Hepatocyte (in vitro differentiated cells): ENCODE measurements around the gene NHERF1. TPM values are rescaled to one million over a fixed set of nuclear protein-coding genes. Genes with fewer than 3 reads are reported as not detected.

Source experiments
- DNase-seq: peaks from one replicate; pipeline ENCODE4 v3.0.0-alpha.2; 2016; ENCODE audit warnings: low spot score
- H2AFZ ChIP-seq: fragments of 200-600 bp; sonication (generic); 2 replicates; pipeline ENCODE4 v1.6.0; 2016; ENCODE audit warnings: antibody characterized with exemption, mild to moderate bottlenecking
- H3K27ac ChIP-seq: fragments of 200-600 bp; sonication (generic); 2 replicates; pipeline ENCODE4 v1.5.1; 2016; ENCODE audit warnings: mild to moderate bottlenecking
- H3K27me3 ChIP-seq: fragments of 200-600 bp; sonication (generic); 2 replicates; pipeline ENCODE4 v1.6.1; 2016
- H3K36me3 ChIP-seq: fragments of 200-600 bp; sonication (generic); replicated peaks from 2 replicates; pipeline ENCODE4 v1.5.1; 2016; ENCODE audit warnings: low read depth; ENCODE audit not compliant: insufficient read depth
- H3K4me1 ChIP-seq: fragments of 200-600 bp; sonication (generic); 2 replicates; pipeline ENCODE4 v1.5.1; 2016; ENCODE audit warnings: mild to moderate bottlenecking, moderate library complexity; ENCODE audit not compliant: insufficient read depth
- H3K4me2 ChIP-seq: fragments of 200-600 bp; sonication (generic); 2 replicates; pipeline ENCODE4 v1.6.0; 2016
- H3K4me3 ChIP-seq: fragments of 200-600 bp; sonication (generic); 2 replicates; pipeline ENCODE4 v1.5.1; 2016; ENCODE audit warnings: mild to moderate bottlenecking
- H3K79me2 ChIP-seq: fragments of 200-600 bp; sonication (generic); 2 replicates; pipeline ENCODE4 v1.6.0; 2017; ENCODE audit warnings: mild to moderate bottlenecking
- H3K9me2 ChIP-seq: fragments of 200-600 bp; sonication (generic); replicated peaks from 2 replicates; pipeline ENCODE4 v1.6.0; 2017; ENCODE audit warnings: mild to moderate bottlenecking; ENCODE audit not compliant: insufficient read depth
- H3K9me3 ChIP-seq: fragments of 200-600 bp; sonication (generic); 2 replicates; pipeline ENCODE4 v1.5.1; 2016; ENCODE audit warnings: low read depth, mild to moderate bottlenecking
- H4K20me1 ChIP-seq: fragments of 200-600 bp; sonication (generic); 2 replicates; pipeline ENCODE4 v1.6.0; 2016; ENCODE audit warnings: mild to moderate bottlenecking; ENCODE audit not compliant: insufficient read depth, poor library complexity, severe bottlenecking
- CTCF ChIP-seq: fragments of 200-600 bp; sonication (generic); IDR thresholded peaks from 2 replicates; pipeline ENCODE4 v1.5.1; 2016; ENCODE audit warnings: antibody characterized with exemption, mild to moderate bottlenecking; ENCODE audit not compliant: poor library complexity
- EZH2 ChIP-seq: fragments of 200-600 bp; sonication (generic); IDR thresholded peaks from 2 replicates; pipeline ENCODE4 v1.6.1; 2016; ENCODE audit warnings: antibody characterized with exemption, mild to moderate bottlenecking, borderline replicate concordance
- EZH2phosphoT487 ChIP-seq: fragments of 200-600 bp; sonication (generic); IDR thresholded peaks from one replicate; pipeline ENCODE4 v1.6.1; 2018; ENCODE audit warnings: antibody characterized with exemption, mild to moderate bottlenecking, low read depth, moderate library complexity; ENCODE audit not compliant: unreplicated experiment, severe bottlenecking
- WGBS: methylation state at CpG from one replicate; pipeline ENCODE4 v1.1.6; 2016; ENCODE audit warnings: low lambda C conversion rate; ENCODE audit errors: missing lambda C conversion rate; 5-methylcytosine and 5-hydroxymethylcytosine counted together
- polyA plus RNA-seq: library from polyadenylated mRNA; unstranded; fragments of >200 nt; fragmentation: Nextera tagmentation; extraction: Ambion mirVana; gene quantifications from 2 replicates; pipeline ENCODE4 v1.2.1, GENCODE V29; 2016
- total RNA-seq: library from RNA; depleted of rRNA; stranded (reverse); fragments of >200 nt; gene quantifications from 2 replicates; pipeline ENCODE4 v1.2.3, GENCODE V29; 2014

The NHERF1 gene
- total and polyA plus RNA-seq, 2 experiments from 2014 or later = 263 to 763 TPM

- peak; percentile 27 for DNase-seq
- TF ChIP-seq EZH2phosphoT487 = no peak
- TF ChIP-seq CTCF = no peak
- TF ChIP-seq EZH2 = no peak
- Histone ChIP-seq H3K4me1 (peaks cover 33% of the 10 kb centered on the region), H3K79me2 (no peaks in the 10 kb centered on the region), H3K27ac (no peak overlapping the region), H2AFZ (no peak overlapping the region), H3K9me2 (no peaks in the 10 kb centered on the region), H3K4me3 (no peak overlapping the region), H4K20me1 (no peaks in the 10 kb centered on the region), H3K9me3 (no peaks in the 10 kb centered on the region), H3K4me2 (no peak overlapping the region), H3K36me3 (no peaks in the 10 kb centered on the region), H3K27me3 (no peaks in the 10 kb centered on the region)
- 22% methylated on average over 4 of the region's 4 CpGs for WGBS
Measured at GRCh38 chr17:74742153-74742515, 6.3 kb upstream of the NHERF1 start.

GRCh38 chr17:74742978-74743545, 5.4 kb upstream of the NHERF1 start:
- Histone ChIP-seq H3K27ac (no peak overlapping the region), H3K27me3 (no peaks in the 10 kb centered on the region), H4K20me1 (no peaks in the 10 kb centered on the region), H3K4me2 (no peak overlapping the region), H3K9me2 (no peaks in the 10 kb centered on the region), H3K9me3 (no peaks in the 10 kb centered on the region), H3K4me1 (peaks cover 36% of the 10 kb centered on the region), H3K4me3 (no peak overlapping the region), H3K36me3 (no peaks in the 10 kb centered on the region), H2AFZ (no peak overlapping the region), H3K79me2 (peaks cover 3% of the 10 kb centered on the region)
- no peak for TF ChIP-seq EZH2phosphoT487
- TF ChIP-seq CTCF = no peak
- no peak for TF ChIP-seq EZH2
- DNase-seq = no peak
- 96% methylated on average over 9 of the region's 9 CpGs for WGBS

GRCh38 chr17:74743755-74744154, 4.7 kb upstream of the NHERF1 start:
- Histone ChIP-seq H3K9me2 (no peaks in the 10 kb centered on the region), H3K4me1 (peaks cover 30% of the 10 kb centered on the region), H3K36me3 (no peaks in the 10 kb centered on the region), H3K4me3 (no peak overlapping the region), H3K27me3 (no peaks in the 10 kb centered on the region), H3K79me2 (peaks cover 6% of the 10 kb centered on the region), H3K4me2 (no peak overlapping the region), H2AFZ (no peak overlapping the region), H3K9me3 (no peaks in the 10 kb centered on the region), H3K27ac (no peak overlapping the region), H4K20me1 (peaks cover 2% of the 10 kb centered on the region)
- no peak for DNase-seq
- WGBS = 79% methylated on average over 2 of the region's 2 CpGs
- TF ChIP-seq EZH2 (no peak), CTCF (no peak)

GRCh38 chr17:74744349-74744713, 4.1 kb upstream of the NHERF1 start:
- 64% methylated on average over 2 of the region's 2 CpGs for WGBS
- TF ChIP-seq EZH2phosphoT487 (no peak), EZH2 (no peak), CTCF (no peak)
- no peak for DNase-seq
- Histone ChIP-seq H2AFZ (no peak overlapping the region), H3K79me2 (peaks cover 11% of the 10 kb centered on the region), H4K20me1 (peaks cover 8% of the 10 kb centered on the region), H3K9me3 (no peaks in the 10 kb centered on the region), H3K27ac (no peak overlapping the region), H3K4me3 (no peak overlapping the region), H3K27me3 (no peaks in the 10 kb centered on the region), H3K9me2 (no peaks in the 10 kb centered on the region), H3K4me1 (peaks cover 28% of the 10 kb centered on the region), H3K36me3 (no peaks in the 10 kb centered on the region), H3K4me2 (no peak overlapping the region)
